A549 (cell line): ENCODE results near the gene SLC9A6. TPM values are rescaled to one million over a fixed set of nuclear protein-coding genes. Genes with fewer than 3 reads are reported as not detected.
A peak's percentile ranks its signal among the peaks of the same experiment; 100 is the strongest.

Experiments used
- ATAC-seq, 2 experiments: fragments of 200-7000 bp in 1 of 2; fragments of >200 bp in 1 of 2; cut with Nextera tagmentation in 1 of 2; cut with Tn5 transposase in 1 of 2; 3 replicates each; pipeline versions ENCODE4 v1.8.0 to v1.9.1; 2018 to 2020; ENCODE audit warnings: mild to moderate bottlenecking in 1 of 2, moderate library complexity in 1 of 2
- CTCF ChIA-PET: fragments of 300-600 bp; sonication (Branson Sonifier 250); formaldehyde crosslinking; extraction: SDS; loops from one replicate; lab custom pipeline; 2021; ENCODE audit warnings: antibody characterized with exemption, inconsistent platforms; lab: Yijun Ruan, JAX
- POLR2A ChIA-PET: fragments of 350-600 bp; formaldehyde crosslinking; extraction: SDS; loops from one replicate; lab custom pipeline; 2021; ENCODE audit warnings: antibody characterized with exemption, inconsistent platforms; lab: Yijun Ruan, JAX
- DNase-seq, 2 experiments: peaks; one replicate each; pipeline versions ENCODE4 v3.0.0 to v3.0.0-alpha.2; 2011 to 2016; ENCODE audit warnings: low read depth in 1 of 2, low spot score in 1 of 2
- FAIRE-seq: peaks from 2 replicates; lab custom pipeline; 2011; peaks lifted over from hg19 to GRCh38; lab: Jason Lieb, UNC
- H3K27ac ChIP-seq, 2 experiments: fragments of >200 bp; sonication (Bioruptor Twin); formaldehyde crosslinking; 3 replicates each; pipeline ENCODE4 v1.5.1; 2016 to 2017
- H3K4me1 ChIP-seq: fragments of >200 bp; sonication (Bioruptor Twin); formaldehyde crosslinking; 3 replicates; pipeline ENCODE4 v1.6.1; 2016
- H3K4me2 ChIP-seq: fragments of >200 bp; sonication (Bioruptor Twin); formaldehyde crosslinking; 3 replicates; pipeline ENCODE4 v1.6.1; 2016
- H3K4me3 ChIP-seq: fragments of >200 bp; sonication (Bioruptor Twin); formaldehyde crosslinking; 3 replicates; pipeline ENCODE4 v1.5.1; 2016
- H3K9me3 ChIP-seq: fragments of >200 bp; sonication (Bioruptor Twin); formaldehyde crosslinking; 3 replicates; pipeline ENCODE4 v1.6.1; 2016
- ATOH8 ChIP-seq: fragments of 250-450 bp; sonication (Bioruptor Pico); IDR thresholded peaks from 2 replicates; pipeline ENCODE4 v1.5.0; 2020; ENCODE audit warnings: low read depth, mild to moderate bottlenecking, moderate library complexity
- CHD4 ChIP-seq: fragments of 200-600 bp; sonication (generic); IDR thresholded peaks from 2 replicates; pipeline ENCODE4 v1.6.1; 2016; ENCODE audit warnings: antibody characterized with exemption, mild to moderate bottlenecking, borderline replicate concordance
- HDAC2 ChIP-seq: fragments of 200-600 bp; sonication (generic); IDR thresholded peaks from 2 replicates; pipeline ENCODE4 v1.6.1; 2016
- HES2 ChIP-seq: fragments of >200 bp; sonication (Bioruptor Twin); formaldehyde crosslinking; IDR thresholded peaks from 2 replicates; pipeline ENCODE4 v1.6.1; 2016
- HMGXB4 ChIP-seq: fragments of 250-450 bp; sonication (Bioruptor Pico); IDR thresholded peaks from 2 replicates; pipeline ENCODE4 v1.5.0; 2021; ENCODE audit warnings: mild to moderate bottlenecking, moderate library complexity, borderline replicate concordance
- HOXA7 ChIP-seq: fragments of 250-450 bp; sonication (Bioruptor Pico); IDR thresholded peaks from 2 replicates; pipeline ENCODE4 v1.5.0; 2020; ENCODE audit warnings: mild to moderate bottlenecking, moderate library complexity
- HOXB13 ChIP-seq: fragments of 250-450 bp; sonication (Bioruptor Pico); IDR thresholded peaks from 2 replicates; pipeline ENCODE4 v1.5.0; 2020; ENCODE audit warnings: low read depth, mild to moderate bottlenecking, moderate library complexity
- MAZ ChIP-seq: fragments of 150-350 bp; IDR thresholded peaks from 2 replicates; pipeline ENCODE4 v1.6.1; 2014; ENCODE audit warnings: antibody characterized with exemption, low read depth, low read length, borderline replicate concordance
- NFE2L2 ChIP-seq: fragments of 150-350 bp; conservative IDR thresholded peaks from 2 replicates; pipeline ENCODE4 v1.6.1; 2014; ENCODE audit warnings: low read length
- PBX3 ChIP-seq: IDR thresholded peaks from 2 replicates; pipeline ENCODE4 v1.6.1; 2012
- PHF8 ChIP-seq: fragments of 200-600 bp; sonication (generic); IDR thresholded peaks from 2 replicates; pipeline ENCODE4 v1.6.1; 2016; ENCODE audit warnings: low read depth, mild to moderate bottlenecking, antibody characterized with exemption, moderate library complexity, borderline replicate concordance
- RARB ChIP-seq: fragments of 250-450 bp; sonication (Bioruptor Pico); IDR thresholded peaks from 2 replicates; pipeline ENCODE4 v1.8.0; 2021; ENCODE audit warnings: mild to moderate bottlenecking, moderate library complexity
- RCOR1 ChIP-seq: fragments of 150-350 bp; IDR thresholded peaks from 2 replicates; pipeline ENCODE4 v1.6.1; 2014; ENCODE audit warnings: antibody characterized with exemption, low read length, low read depth
- REST ChIP-seq: fragments of 200-600 bp; sonication (generic); IDR thresholded peaks from 2 replicates; pipeline ENCODE4 v1.6.1; 2016; ENCODE audit warnings: antibody characterized with exemption, mild to moderate bottlenecking, moderate library complexity
- SMC3 ChIP-seq: fragments of >200 bp; sonication (Bioruptor Twin); formaldehyde crosslinking; IDR thresholded peaks from 3 replicates; pipeline ENCODE4 v1.6.1; 2018; ENCODE audit warnings: inconsistent platforms
- TP53 ChIP-seq: fragments of 250-450 bp; sonication (Bioruptor Pico); IDR thresholded peaks from 2 replicates; pipeline ENCODE4 v1.5.0; 2021; ENCODE audit warnings: mild to moderate bottlenecking, moderate library complexity
- USF2 ChIP-seq: fragments of 450-650 bp; IDR thresholded peaks from 2 replicates; pipeline ENCODE4 v1.6.1; 2014; ENCODE audit warnings: antibody characterized with exemption
- ZC3H11A ChIP-seq: fragments of 450-650 bp; IDR thresholded peaks from 2 replicates; pipeline ENCODE4 v1.6.1; 2014; ENCODE audit warnings: antibody characterized with exemption, mild to moderate bottlenecking
- WGBS: methylation state at CpG from one replicate; pipeline ENCODE4 v1.1.6; 2017; ENCODE audit errors: missing lambda C conversion rate; 5-methylcytosine and 5-hydroxymethylcytosine counted together
- polyA plus RNA-seq, 4 experiments: library from polyadenylated mRNA; depleted of rRNA in 3 of 4; stranded (reverse); fragments of >200 nt; fragmentation: RNase III in 1 of 4; extraction: RNeasy Plus Mini Kit Qiagen cat#74134 plus additional on column Dnase treatment in 1 of 4; gene quantifications; 2 replicates in 3 of 4; 3 replicates in 1 of 4; pipeline ENCODE4 v1.2.3, GENCODE V29; 2011 to 2017

The SLC9A6 gene
- polyA plus RNA-seq, 2 of the 4 experiments (the other 2 are of a cell fraction), result 12.2 to 15.6 TPM

- FAIRE-seq (no peak), ATAC-seq (no peak), DNase-seq (no peak)
- Histone ChIP-seq H3K27ac (no peak overlapping the region), H3K4me2 (no peak overlapping the region), H3K4me1 (no peaks in the 10 kb centered on the region)
- TF ChIP-seq ATOH8 (CRISPR knock-in tag) (no peak), HOXB13 (CRISPR knock-in tag) (no peak), CHD4 (no peak)
- TF ChIP-seq, all 56 proteins: peak for 0
- ChIA-PET CTCF (interaction anchor here (2.0 to 5.5 kb wide), 2 partner anchors 12 to 121 kb away, joined by 5 to 38 read pairs; no protein-coding TSS in a partner anchor), POLR2A (no interaction called here)
- Histone ChIP-seq H3K4me3 (no peak overlapping the region), H3K9me3 (no peaks in the 10 kb centered on the region)
- WGBS, result 89% methylated on average over 7 of the region's 7 CpGs
Observed at GRCh38 chrX:136041254-136041812, 56.1 kb downstream of the SLC9A6 start.

- no peak for DNase-seq
- no peak overlapping the region for H3K27ac ChIP-seq
- POLR2A ChIA-PET, result no interaction called here
- no peak for ATAC-seq
- WGBS, result 75% methylated on average over 5 of the region's 5 CpGs
- FAIRE-seq, result peak; percentile 76
- CTCF ChIA-PET, result interaction anchor here (1.1 kb wide), 1 partner anchor 118 kb away, joined by 3 read pairs; no protein-coding TSS in a partner anchor
- no peak overlapping the region for H3K4me3 ChIP-seq
- no peaks in the 10 kb centered on the region for H3K9me3 ChIP-seq
- H3K4me1 ChIP-seq, result no peaks in the 10 kb centered on the region
- TF ChIP-seq HOXB13 (CRISPR knock-in tag), result no peak
- no peak for TF ChIP-seq HDAC2
- TF ChIP-seq HES2, result no peak
- no peak for TF ChIP-seq TP53 (CRISPR knock-in tag)
- no peak for TF ChIP-seq CHD4
- TF ChIP-seq HOXA7 (CRISPR knock-in tag), result no peak
- no peak for TF ChIP-seq REST
- no peak for TF ChIP-seq ZC3H11A
- TF ChIP-seq USF2, result no peak
- no peak for TF ChIP-seq SMC3
- no peak for TF ChIP-seq RCOR1
- no peak for TF ChIP-seq PHF8
- no peak for TF ChIP-seq MAZ
- no peak for TF ChIP-seq RARB
- no peak for TF ChIP-seq PBX3
- no peak for TF ChIP-seq HMGXB4 (CRISPR knock-in tag)
- TF ChIP-seq NFE2L2, result no peak
- TF ChIP-seq, all 56 proteins: peak for 0
- no peak overlapping the region for H3K4me2 ChIP-seq
Observed at GRCh38 chrX:136045008-136045407, 59.8 kb downstream of the SLC9A6 start.
